Muscle layer of duodenum (tissue), 2 donors: ENCODE data around the gene NAPA.

ENCODE experiments used
- H3K27ac ChIP-seq: one replicate; pipeline ENCODE4 v1.7.0; 2013; ENCODE audit warnings: mild to moderate bottlenecking, low read length
- H3K27me3 ChIP-seq: one replicate; pipeline ENCODE4 v1.7.0; 2013; ENCODE audit warnings: low read depth, mild to moderate bottlenecking, control low read depth, low read length
- H3K36me3 ChIP-seq, 2 donors: one replicate each; pipeline ENCODE4 v1.7.0; 2013; ENCODE audit warnings: low read length in 2 of 2, control low read depth in 1 of 2, mild to moderate bottlenecking in 1 of 2; ENCODE audit not compliant: insufficient read depth in 2 of 2, control insufficient read depth in 1 of 2
- H3K4me1 ChIP-seq, 2 donors: one replicate each; pipeline ENCODE4 v1.7.0; 2013; ENCODE audit warnings: low read length in 2 of 2, mild to moderate bottlenecking in 2 of 2, control low read depth in 1 of 2, moderate library complexity in 1 of 2; ENCODE audit not compliant: insufficient read depth in 2 of 2, control insufficient read depth in 1 of 2
- H3K4me3 ChIP-seq, 2 donors: one replicate each; pipeline ENCODE4 v1.7.0; 2013; ENCODE audit warnings: low read length in 2 of 2, low read depth in 1 of 2, mild to moderate bottlenecking in 1 of 2
- H3K9me3 ChIP-seq, 2 donors: one replicate each; pipeline ENCODE4 v1.7.0; 2013; ENCODE audit warnings: low read length in 2 of 2, control low read depth in 1 of 2, mild to moderate bottlenecking in 1 of 2; ENCODE audit not compliant: control insufficient read depth in 1 of 2
- donor health status: healthy.

The NAPA gene

GRCh38 chr19:47497821-47498520 is 16.9 kb downstream of the NAPA start:
- H3K27me3 ChIP-seq, result no peaks in the 10 kb centered on the region
- no peaks in the 10 kb centered on the region for H3K4me1 ChIP-seq
- H3K4me3 ChIP-seq, result no peak overlapping the region
- no peaks in the 10 kb centered on the region for H3K9me3 ChIP-seq
- H3K27ac ChIP-seq, result no peak overlapping the region
- H3K36me3 ChIP-seq, result peaks cover 34 to 54% of the 10 kb centered on the region in 2 donors

GRCh38 chr19:47497050-47497766 is 17.7 kb downstream of the NAPA start:
- H3K36me3 ChIP-seq, result peaks cover 27 to 55% of the 10 kb centered on the region in 2 donors

GRCh38 chr19:47495478-47496372 is 19.1 kb downstream of the NAPA start:
- peaks cover 23 to 70% of the 10 kb centered on the region in 2 donors for H3K36me3 ChIP-seq
- no peak overlapping the region for H3K27ac ChIP-seq
- no peaks in the 10 kb centered on the region for H3K4me1 ChIP-seq

More at GRCh38 chr19:47497050-47497766, 17.7 kb downstream of the NAPA start:
- Histone ChIP-seq H3K27ac (no peak overlapping the region), H3K4me3 (no peak overlapping the region), H3K4me1 (no peaks in the 10 kb centered on the region), H3K27me3 (no peaks in the 10 kb centered on the region), H3K9me3 (no peaks in the 10 kb centered on the region)

GRCh38 chr19:47494729-47495128 is 20.1 kb downstream of the NAPA start:
- H3K36me3 ChIP-seq, result peaks cover 20 to 65% of the 10 kb centered on the region in 2 donors
- H3K4me3 ChIP-seq, result no peak overlapping the region
- no peaks in the 10 kb centered on the region for H3K9me3 ChIP-seq
- no peaks in the 10 kb centered on the region for H3K27me3 ChIP-seq
- no peak overlapping the region for H3K27ac ChIP-seq
- no peaks in the 10 kb centered on the region for H3K4me1 ChIP-seq

More at GRCh38 chr19:47495478-47496372, 19.1 kb downstream of the NAPA start:
- no peaks in the 10 kb centered on the region for H3K9me3 ChIP-seq
- H3K4me3 ChIP-seq, result no peak overlapping the region
- no peaks in the 10 kb centered on the region for H3K27me3 ChIP-seq

GRCh38 chr19:47494211-47494547 is 20.7 kb downstream of the NAPA start:
- no peak overlapping the region for H3K4me3 ChIP-seq
- no peaks in the 10 kb centered on the region for H3K27me3 ChIP-seq
- peaks cover 18 to 66% of the 10 kb centered on the region in 2 donors for H3K36me3 ChIP-seq
- H3K9me3 ChIP-seq, result no peaks in the 10 kb centered on the region
- no peaks in the 10 kb centered on the region for H3K4me1 ChIP-seq
- no peak overlapping the region for H3K27ac ChIP-seq

GRCh38 chr19:47493378-47494210 is 21.3 kb downstream of the NAPA start:
- no peak overlapping the region for H3K4me3 ChIP-seq
- peaks cover 16 to 64% of the 10 kb centered on the region in 2 donors for H3K36me3 ChIP-seq
- H3K9me3 ChIP-seq, result no peaks in the 10 kb centered on the region
- no peaks in the 10 kb centered on the region for H3K4me1 ChIP-seq
- no peaks in the 10 kb centered on the region for H3K27me3 ChIP-seq
- no peak overlapping the region for H3K27ac ChIP-seq

GRCh38 chr19:47492571-47493377 is 22.1 kb downstream of the NAPA start:
- Histone ChIP-seq H3K27me3 (no peaks in the 10 kb centered on the region), H3K4me1 (no peaks in the 10 kb centered on the region), H3K4me3 (no peak overlapping the region), H3K9me3 (no peaks in the 10 kb centered on the region), H3K27ac (no peak overlapping the region), H3K36me3 (peaks cover 20 to 61% of the 10 kb centered on the region in 2 donors)

- Histone ChIP-seq H3K9me3 (no peaks in the 10 kb centered on the region), H3K27me3 (no peaks in the 10 kb centered on the region), H3K27ac (no peak overlapping the region), H3K4me3 (no peak overlapping the region), H3K36me3 (peaks cover 21 to 62% of the 10 kb centered on the region in 2 donors), H3K4me1 (no peaks in the 10 kb centered on the region)
These were observed 22.7 kb downstream of the NAPA start for GRCh38 chr19:47492137-47492533.

GRCh38 chr19:47491358-47492136 is 23.3 kb downstream of the NAPA start:
- Histone ChIP-seq H3K4me1 (no peaks in the 10 kb centered on the region), H3K9me3 (no peaks in the 10 kb centered on the region), H3K27ac (no peak overlapping the region), H3K4me3 (no peak overlapping the region), H3K27me3 (no peaks in the 10 kb centered on the region), H3K36me3 (peaks cover 21 to 57% of the 10 kb centered on the region in 2 donors)
